GOT3 (cell line): ENCODE data around the gene AK1.

Source experiments
- DNase-seq: peaks from one replicate; lab custom pipeline; 2025; ENCODE audit warnings: mixed read lengths; lab: John Stamatoyannopoulos, UW

The AK1 gene

GRCh38 chr9:127817881-127818434 lies 59.5 kb downstream of the AK1 start:
- no peak for DNase-seq

GRCh38 chr9:127816728-127817127 lies 60.7 kb downstream of the AK1 start:
- DNase-seq: no peak
